ENCODE measurements around the gene GFOD1. TPM values are rescaled to one million over a fixed set of nuclear protein-coding genes. Genes with fewer than 3 reads are reported as not detected.

Gene GFOD1
- total RNA-seq, 2 experiments from 2014 or later, result 2.4 TPM

DNA sequence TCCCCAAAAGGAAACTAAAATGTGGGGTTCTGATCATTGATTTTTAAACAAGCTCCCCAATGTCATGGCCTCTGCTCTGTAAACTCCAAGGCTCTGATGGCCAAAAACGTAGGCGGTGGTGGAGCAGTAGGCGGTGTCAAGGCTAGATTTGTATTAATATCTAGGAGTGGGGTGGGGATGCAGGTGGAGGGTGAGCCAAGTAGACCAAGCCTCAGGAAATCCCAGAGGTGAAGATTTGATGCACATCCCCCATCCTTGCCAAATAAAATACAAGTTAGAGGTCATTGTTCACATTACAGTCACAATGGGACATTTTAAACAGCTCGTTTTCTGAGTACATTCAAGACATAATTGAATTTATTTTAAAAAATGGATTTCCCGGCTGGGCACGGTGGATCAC lies 128.1 kb downstream of the GFOD1 start:
- Mint-ChIP-seq H3K36me3 (ENCODE audit: low read depth) (peaks cover 2% of the 10 kb centered on the region), H3K4me3 (no peak overlapping the region), H3K9me3 (no peaks in the 10 kb centered on the region), H3K27me3 (no peaks in the 10 kb centered on the region), H3K4me1 (peaks cover 49% of the 10 kb centered on the region), H3K27ac (no peak overlapping the region)
- ChIA-PET CTCF (interaction anchor here (2.6 kb wide), 1 partner anchor 216 kb away, joined by 9 read pairs; the partner anchor contains the start of gene SIRT5), POLR2A (no interaction called here)
- no peak for DNase-seq

DNA sequence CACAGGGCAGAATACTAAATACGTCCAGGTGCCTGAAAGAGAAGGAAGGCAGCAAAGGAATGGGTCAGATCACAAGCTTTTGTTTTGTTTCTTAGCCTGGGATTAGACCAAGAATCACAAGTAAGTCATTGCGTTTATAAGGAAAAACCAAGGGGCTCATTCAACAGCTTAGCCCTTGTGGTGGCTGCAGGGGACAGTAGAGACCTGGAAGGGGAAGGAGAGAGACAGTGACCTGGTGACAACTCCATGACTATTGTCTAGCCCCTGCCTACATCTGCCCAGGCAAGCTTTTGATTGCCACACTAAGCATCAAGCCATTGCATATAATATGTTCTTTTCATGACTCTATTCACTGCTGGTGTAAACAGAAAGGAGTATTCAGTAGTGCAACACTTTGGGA lies 128.9 kb downstream of the GFOD1 start:
- Mint-ChIP-seq H3K27me3 (no peaks in the 10 kb centered on the region), H3K4me3 (no peak overlapping the region), H3K9me3 (no peaks in the 10 kb centered on the region), H3K4me1 (peaks cover 56% of the 10 kb centered on the region), H3K36me3 (ENCODE audit: low read depth) (peaks cover 2% of the 10 kb centered on the region), H3K27ac (no peak overlapping the region)
- POLR2A ChIA-PET, result no interaction called here
- DNase-seq, result no peak
- CTCF ChIA-PET, result interaction anchor here (0.9 to 2.6 kb wide), 2 partner anchors 20 to 217 kb away, joined by 3 to 9 read pairs; partner anchors contain the start of gene SIRT5

DNA sequence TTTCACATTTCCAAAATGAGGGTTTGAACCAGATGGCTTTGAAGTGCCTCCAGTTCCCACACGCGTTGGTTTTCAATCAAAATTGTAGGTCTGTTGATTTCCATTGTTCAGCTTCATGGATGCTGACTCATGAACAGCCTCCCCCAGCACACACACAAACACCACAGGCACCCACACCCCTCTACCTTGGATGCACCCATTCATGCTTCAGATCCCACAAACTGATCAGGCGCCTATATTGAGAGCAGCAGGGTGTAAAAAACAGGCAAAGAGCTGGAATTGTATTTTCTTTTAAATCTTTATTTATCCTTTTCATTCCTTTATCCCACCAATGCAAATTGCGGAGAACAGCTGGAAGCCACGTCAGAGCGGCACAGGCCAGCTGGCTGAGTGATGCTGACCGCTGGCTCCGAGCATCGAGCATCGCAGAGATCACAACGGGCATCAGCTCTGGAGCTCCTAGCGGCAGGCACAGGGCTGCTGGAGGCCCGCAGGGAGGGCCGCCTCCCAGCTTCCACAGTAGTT lies 129.8 kb downstream of the GFOD1 start:
- Mint-ChIP-seq H3K27me3 (no peaks in the 10 kb centered on the region), H3K27ac (peak overlapping the region; percentile 98), H3K9me3 (no peaks in the 10 kb centered on the region), H3K4me3 (no peak overlapping the region), H3K36me3 (ENCODE audit: low read depth) (peaks cover 2% of the 10 kb centered on the region), H3K4me1 (peaks cover 61% of the 10 kb centered on the region)
- CTCF ChIA-PET, result interaction anchor here (0.6 to 2.6 kb wide), 8 partner anchors 8 to 781 kb away, joined by 3 to 9 read pairs (median 4); partner anchors contain the start of genes NOL7 and SIRT5
- POLR2A ChIA-PET, result interaction anchor here (1.2 kb wide), 1 partner anchor 27 kb away, joined by 4 read pairs; no protein-coding TSS in a partner anchor
- no peak for DNase-seq

DNA sequence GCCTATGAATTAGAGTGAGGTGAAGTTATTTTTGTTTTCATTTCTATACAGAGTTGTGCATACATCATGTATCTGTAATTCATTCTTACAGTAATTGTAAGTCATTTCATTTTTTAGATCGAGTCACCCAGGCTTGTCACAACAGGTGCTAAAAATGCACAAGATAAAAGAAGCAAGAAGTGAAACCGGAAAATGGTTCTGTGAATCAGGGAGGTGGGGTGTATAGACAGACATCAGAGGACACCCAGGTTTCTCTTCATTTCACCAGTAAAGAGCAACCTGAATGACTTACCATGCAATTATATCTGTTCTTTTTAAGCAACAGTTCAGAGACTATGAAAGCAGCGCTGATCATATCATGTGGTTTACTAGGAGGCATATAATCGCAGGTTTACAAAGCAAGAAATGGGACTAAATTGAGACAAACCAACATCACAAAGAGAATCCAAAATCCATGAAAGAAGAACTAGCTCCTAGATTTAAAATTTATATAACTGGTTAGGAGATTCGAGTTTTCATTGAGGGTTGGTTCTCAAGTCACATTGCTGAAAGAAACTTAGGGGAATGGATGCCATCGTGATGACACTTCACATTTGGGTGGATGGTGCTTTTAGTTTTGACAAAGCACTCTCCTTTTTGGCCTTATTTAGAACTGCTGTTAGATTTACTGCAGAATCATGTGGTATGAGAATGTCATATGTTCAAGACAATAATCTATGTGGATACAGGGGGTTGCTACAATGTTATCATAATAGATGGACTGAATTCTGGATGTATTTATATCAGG lies 131.2 kb downstream of the GFOD1 start:
- CTCF ChIA-PET, result interaction anchor here (1.1 to 2.3 kb wide), 4 partner anchors 19 to 130 kb away, joined by 3 to 6 read pairs (median 4); partner anchors contain the start of gene GFOD1
- DNase-seq, result peak; percentile 68
- POLR2A ChIA-PET, result no interaction called here
- Mint-ChIP-seq H3K27me3 (no peaks in the 10 kb centered on the region), H3K27ac (peak overlapping the region; percentile 98), H3K36me3 (ENCODE audit: low read depth) (peaks cover 2% of the 10 kb centered on the region), H3K4me3 (peak overlapping the region; percentile 65), H3K4me1 (peaks cover 61% of the 10 kb centered on the region), H3K9me3 (peaks cover 2% of the 10 kb centered on the region)

DNA sequence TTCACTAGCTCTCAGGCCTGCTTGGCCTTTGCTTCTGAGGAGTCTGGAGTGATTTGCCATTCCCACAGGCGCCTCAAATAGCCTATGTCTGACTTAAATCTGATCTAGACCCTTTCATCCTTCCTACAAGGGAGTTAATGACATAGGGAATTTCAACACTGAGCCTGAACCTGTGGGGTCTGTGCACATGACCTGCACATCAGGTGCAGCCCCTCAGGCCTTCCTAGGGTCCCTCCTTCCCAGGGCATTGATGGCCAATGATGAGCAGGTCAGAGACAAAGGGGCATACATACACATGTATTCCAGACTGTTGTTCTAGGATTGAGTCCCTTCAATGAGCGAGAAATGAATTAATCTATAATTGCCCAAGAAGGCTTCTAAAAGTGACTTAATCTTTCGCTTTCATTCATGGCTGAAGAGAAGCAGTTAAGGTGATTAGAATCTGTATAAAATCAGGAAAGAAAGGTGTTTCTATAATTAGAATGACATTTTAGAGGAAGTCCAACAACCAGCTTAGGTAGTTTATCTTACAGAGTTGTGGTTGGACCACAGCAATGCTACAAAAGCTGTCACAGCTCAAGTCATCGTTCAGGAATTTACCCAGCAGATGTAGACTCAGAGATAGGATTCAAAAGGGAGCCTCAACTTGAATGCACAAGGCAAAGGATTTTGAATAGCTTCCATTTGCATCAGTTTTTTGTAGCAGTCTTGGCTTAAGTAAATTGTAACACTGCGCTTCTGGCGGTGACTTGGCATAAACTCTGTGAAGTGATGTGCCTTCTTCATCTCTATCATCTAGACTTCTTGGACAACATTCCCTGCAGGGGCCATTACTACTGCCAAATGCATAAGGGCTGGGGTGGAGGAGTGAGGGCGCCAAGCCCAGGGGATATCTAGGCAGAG lies 132.1 kb downstream of the GFOD1 start:
- ChIA-PET CTCF (interaction anchor here (0.6 to 2.3 kb wide), 6 partner anchors 18 to 215 kb away, joined by 3 to 6 read pairs (median 4); partner anchors contain the start of gene GFOD1), POLR2A (no interaction called here)
- H3K4me3 Mint-ChIP-seq, result peak overlapping the region; percentile 65
- H3K27me3 Mint-ChIP-seq, result no peaks in the 10 kb centered on the region
- H3K36me3 Mint-ChIP-seq (ENCODE audit: low read depth), result peaks cover 2% of the 10 kb centered on the region
- H3K9me3 Mint-ChIP-seq, result peaks cover 2% of the 10 kb centered on the region
- H3K27ac Mint-ChIP-seq, result peak overlapping the region; percentile 98
- peaks cover 52% of the 10 kb centered on the region for H3K4me1 Mint-ChIP-seq
- DNase-seq, result peak; percentile 49

DNA sequence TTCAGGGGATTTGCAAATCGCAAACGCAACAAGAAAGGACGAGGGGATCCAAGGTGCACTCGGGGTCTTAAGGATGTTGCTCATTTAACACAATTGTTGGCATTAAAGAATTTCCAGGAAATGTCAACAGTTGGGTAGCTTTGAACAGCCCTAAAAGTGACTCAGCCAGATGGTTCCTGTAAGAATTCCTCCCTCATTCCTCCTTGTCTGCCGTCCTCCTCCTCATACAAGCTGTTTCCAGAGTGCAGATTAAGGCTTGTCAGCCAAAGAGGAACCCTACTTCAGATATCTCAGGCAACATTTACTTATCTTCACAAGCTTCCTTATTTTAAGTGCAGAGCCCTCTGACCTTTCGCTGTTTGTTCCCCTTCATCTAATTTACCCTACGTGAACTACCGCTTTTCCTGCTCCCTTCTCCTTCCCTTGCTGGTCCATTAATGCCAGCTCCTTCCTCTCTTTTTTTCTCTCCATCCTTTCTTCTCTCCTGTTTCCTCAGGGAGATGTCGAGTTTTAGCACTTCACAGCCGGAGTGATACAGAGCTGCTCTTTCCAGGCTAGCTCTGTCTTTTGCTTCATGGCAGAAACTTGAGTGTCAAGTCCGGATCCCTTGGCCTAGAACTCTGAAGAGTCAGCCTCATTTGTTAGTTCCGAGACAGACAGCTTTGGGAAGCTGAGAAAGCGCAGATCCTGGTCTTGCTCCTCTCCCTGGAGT lies 132.9 kb downstream of the GFOD1 start:
- Mint-ChIP-seq H3K9me3 (peaks cover 2% of the 10 kb centered on the region), H3K27ac (peak overlapping the region; percentile 98), H3K27me3 (no peaks in the 10 kb centered on the region), H3K4me3 (peak overlapping the region; percentile 65), H3K36me3 (ENCODE audit: low read depth) (peaks cover 2% of the 10 kb centered on the region), H3K4me1 (peaks cover 50% of the 10 kb centered on the region)
- ChIA-PET POLR2A (no interaction called here), CTCF (interaction anchor here (0.6 to 1.6 kb wide), 5 partner anchors 17 to 216 kb away, joined by 3 to 4 read pairs (median 3); partner anchors contain the start of gene TBC1D7)
- no peak for DNase-seq

DNA sequence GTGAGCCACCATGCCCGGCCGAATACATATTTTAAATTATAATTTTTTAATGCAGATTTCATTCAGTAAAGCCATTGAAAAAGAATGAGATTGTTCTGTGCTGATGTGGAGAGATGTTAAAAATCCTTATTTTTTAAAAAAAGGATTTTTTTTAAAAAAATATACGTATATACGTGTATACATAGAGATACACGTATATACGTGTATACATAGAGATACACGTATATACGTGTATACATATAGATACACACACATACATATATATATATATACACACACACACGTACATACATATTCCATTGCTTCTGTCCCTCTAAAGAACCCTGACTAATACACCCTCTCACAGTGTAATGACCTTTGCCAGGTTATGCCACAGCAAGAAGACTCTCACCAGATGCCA lies 135.2 kb downstream of the GFOD1 start:
- peaks cover 2% of the 10 kb centered on the region for H3K9me3 Mint-ChIP-seq
- ChIA-PET CTCF (interaction anchor here (1.0 kb wide), 1 partner anchor 320 kb away, joined by 3 read pairs; no protein-coding TSS in a partner anchor), POLR2A (no interaction called here)
- no peaks in the 10 kb centered on the region for H3K27me3 Mint-ChIP-seq
- peaks cover 41% of the 10 kb centered on the region for H3K4me1 Mint-ChIP-seq
- no peaks in the 10 kb centered on the region for H3K36me3 Mint-ChIP-seq (ENCODE audit: low read depth)
- no peak overlapping the region for H3K27ac Mint-ChIP-seq
- no peak for DNase-seq
- no peak overlapping the region for H3K4me3 Mint-ChIP-seq

DNA sequence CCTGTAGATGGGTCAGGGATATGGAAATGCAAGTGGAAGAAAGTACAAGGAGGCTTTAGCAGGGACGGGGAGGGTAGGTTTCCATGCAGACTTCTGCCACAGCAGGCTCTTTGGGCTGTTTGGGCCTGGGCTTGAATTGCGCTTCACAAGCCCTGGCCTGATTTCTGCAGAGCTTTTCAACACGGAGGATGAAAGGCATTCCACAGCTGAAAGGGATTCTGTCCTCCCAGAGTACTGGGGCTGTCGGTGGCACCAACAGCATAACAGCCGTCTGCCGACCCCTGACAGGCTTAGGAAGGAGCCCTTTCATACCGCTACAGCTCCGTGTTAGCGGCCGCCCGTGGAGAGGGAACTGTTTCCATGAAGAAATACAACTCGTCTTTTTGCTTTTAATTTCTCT lies 136.1 kb downstream of the GFOD1 start:
- H3K27me3 Mint-ChIP-seq, result no peaks in the 10 kb centered on the region
- POLR2A ChIA-PET, result no interaction called here
- H3K4me1 Mint-ChIP-seq, result peaks cover 32% of the 10 kb centered on the region
- DNase-seq, result no peak
- H3K27ac Mint-ChIP-seq, result no peak overlapping the region
- no peak overlapping the region for H3K4me3 Mint-ChIP-seq
- CTCF ChIA-PET, result interaction anchor here (1.0 kb wide), 1 partner anchor 321 kb away, joined by 3 read pairs; no protein-coding TSS in a partner anchor
- H3K9me3 Mint-ChIP-seq, result peaks cover 2% of the 10 kb centered on the region
- no peaks in the 10 kb centered on the region for H3K36me3 Mint-ChIP-seq (ENCODE audit: low read depth)

DNA sequence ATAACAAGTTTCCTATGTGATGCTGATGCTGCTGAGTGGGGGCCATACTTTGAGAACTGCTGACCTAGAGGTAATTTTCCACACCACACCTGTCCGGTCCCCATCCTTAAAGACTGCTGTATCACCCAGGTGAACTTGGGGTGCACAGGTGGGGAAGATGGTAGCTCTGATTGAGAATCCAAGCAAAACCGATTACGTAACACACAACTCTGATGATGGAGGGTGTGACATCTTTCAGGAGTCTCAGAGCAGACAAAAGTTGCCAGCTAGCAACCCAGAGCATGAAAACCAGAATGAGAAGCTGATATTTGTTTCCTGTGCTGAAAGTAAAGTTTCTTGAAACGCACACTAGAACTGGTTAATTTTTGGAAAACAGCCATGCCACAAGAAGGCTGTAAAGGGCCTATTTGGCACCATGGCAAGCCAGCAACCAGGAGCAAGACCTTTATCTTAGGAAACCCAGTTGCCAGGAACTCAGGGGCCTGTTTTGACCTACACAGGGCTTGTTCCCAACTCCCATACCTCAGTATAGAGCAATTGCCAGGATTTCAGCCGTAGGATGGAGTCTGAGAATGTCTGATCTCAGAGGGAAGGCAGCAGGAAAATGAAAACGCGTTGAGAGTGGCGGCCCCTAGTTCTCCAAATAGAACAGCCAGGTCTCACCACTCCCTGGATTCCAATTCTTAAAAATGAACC lies 137.4 kb downstream of the GFOD1 start:
- Mint-ChIP-seq H3K27me3 (no peaks in the 10 kb centered on the region), H3K9me3 (peaks cover 2% of the 10 kb centered on the region), H3K4me3 (no peak overlapping the region), H3K27ac (no peak overlapping the region), H3K4me1 (peaks cover 19% of the 10 kb centered on the region), H3K36me3 (ENCODE audit: low read depth) (no peaks in the 10 kb centered on the region)
- POLR2A ChIA-PET, result no interaction called here
- CTCF ChIA-PET, result interaction anchor here (0.9 kb wide), 1 partner anchor 10 kb away, joined by 7 read pairs; no protein-coding TSS in a partner anchor
- no peak for DNase-seq

DNA sequence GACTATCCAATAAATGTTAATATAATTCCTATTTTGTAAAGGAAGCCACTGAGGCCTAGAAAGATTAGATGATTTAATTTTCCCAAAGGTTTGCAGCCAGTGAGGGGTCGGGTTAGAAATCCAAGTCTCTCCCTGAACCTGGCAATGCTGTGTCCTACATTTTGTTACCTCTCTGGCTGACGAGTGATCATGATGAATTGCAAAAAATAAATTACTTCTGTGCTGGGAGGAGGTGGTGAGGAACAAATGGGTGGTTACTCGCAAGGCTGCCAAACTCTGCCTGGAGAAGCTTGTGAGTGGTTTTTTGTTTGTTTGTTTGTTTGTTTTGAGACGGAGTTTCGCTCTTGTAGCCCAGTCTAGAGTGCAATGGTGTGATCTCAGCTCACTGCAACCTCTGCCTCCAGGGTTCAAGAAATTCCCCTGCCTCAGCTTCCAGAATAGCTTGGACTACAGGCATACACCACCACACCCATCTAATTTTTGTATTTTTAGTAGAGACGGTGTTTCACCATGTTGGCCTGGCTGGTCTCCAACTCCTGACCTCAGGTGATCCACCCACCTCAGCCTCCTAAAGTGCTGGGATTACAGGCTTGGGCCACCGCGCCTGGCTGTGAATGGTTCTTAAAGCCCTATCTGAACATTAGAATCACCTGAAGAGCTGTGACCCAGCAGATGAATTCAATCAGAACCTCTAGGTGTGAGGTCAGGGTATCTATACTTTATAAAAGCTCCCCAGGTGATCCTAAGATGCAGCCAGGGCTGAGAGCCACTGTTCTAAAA lies 138.9 kb downstream of the GFOD1 start:
- CTCF ChIA-PET, result interaction anchor here (0.8 to 1.7 kb wide), 4 partner anchors 9 to 267 kb away, joined by 3 to 4 read pairs (median 3); partner anchors contain the start of gene NOL7
- no peaks in the 10 kb centered on the region for H3K27me3 Mint-ChIP-seq
- no peaks in the 10 kb centered on the region for H3K36me3 Mint-ChIP-seq (ENCODE audit: low read depth)
- no peak overlapping the region for H3K27ac Mint-ChIP-seq
- peaks cover 5% of the 10 kb centered on the region for H3K4me1 Mint-ChIP-seq
- no peak overlapping the region for H3K4me3 Mint-ChIP-seq
- POLR2A ChIA-PET, result no interaction called here
- H3K9me3 Mint-ChIP-seq, result peaks cover 2% of the 10 kb centered on the region
- no peak for DNase-seq

DNA sequence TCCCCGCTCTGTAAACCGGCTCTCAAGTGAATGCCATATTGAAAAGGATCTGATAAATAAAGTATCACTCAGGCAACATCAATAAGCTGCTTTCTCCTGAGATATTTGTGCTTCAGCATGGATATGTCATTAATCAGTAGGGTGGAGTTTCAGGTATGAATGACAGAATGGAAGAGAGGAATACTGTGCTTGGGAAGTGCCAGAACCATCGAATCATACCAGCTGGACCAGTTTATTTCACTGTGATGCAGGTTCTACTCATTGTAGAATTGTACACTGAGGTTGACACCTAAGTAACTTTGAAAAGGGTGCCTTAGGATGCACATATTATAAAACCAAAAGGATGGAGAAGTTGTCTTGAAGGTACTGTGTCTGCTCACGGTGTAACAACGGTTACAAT lies 141.2 kb downstream of the GFOD1 start:
- DNase-seq, result no peak
- H3K27ac Mint-ChIP-seq, result no peak overlapping the region
- H3K4me3 Mint-ChIP-seq, result no peak overlapping the region
- no peaks in the 10 kb centered on the region for H3K36me3 Mint-ChIP-seq (ENCODE audit: low read depth)
- ChIA-PET POLR2A (no interaction called here), CTCF (interaction anchor here (0.8 kb wide), 1 partner anchor 18 kb away, joined by 4 read pairs; the partner anchor contains the start of gene TBC1D7)
- no peaks in the 10 kb centered on the region for H3K27me3 Mint-ChIP-seq
- peaks cover 7% of the 10 kb centered on the region for H3K9me3 Mint-ChIP-seq
- no peaks in the 10 kb centered on the region for H3K4me1 Mint-ChIP-seq

Measured in activated CD4-positive, alpha-beta T cell treated with anti-CD3 and anti-CD28 coated beads, Interleukin-2, amount 10 ng/mL, durations not matched to agents 7 days and 5 days (primary cell).